ENCODE measurements around the gene TSPAN18. TPM values are rescaled to one million over a fixed set of nuclear protein-coding genes. Genes with fewer than 3 reads are reported as not detected.

Gene TSPAN18
- total and polyA plus RNA-seq, 2 experiments from 2014 or later = 6.0 to 10.6 TPM

DNA sequence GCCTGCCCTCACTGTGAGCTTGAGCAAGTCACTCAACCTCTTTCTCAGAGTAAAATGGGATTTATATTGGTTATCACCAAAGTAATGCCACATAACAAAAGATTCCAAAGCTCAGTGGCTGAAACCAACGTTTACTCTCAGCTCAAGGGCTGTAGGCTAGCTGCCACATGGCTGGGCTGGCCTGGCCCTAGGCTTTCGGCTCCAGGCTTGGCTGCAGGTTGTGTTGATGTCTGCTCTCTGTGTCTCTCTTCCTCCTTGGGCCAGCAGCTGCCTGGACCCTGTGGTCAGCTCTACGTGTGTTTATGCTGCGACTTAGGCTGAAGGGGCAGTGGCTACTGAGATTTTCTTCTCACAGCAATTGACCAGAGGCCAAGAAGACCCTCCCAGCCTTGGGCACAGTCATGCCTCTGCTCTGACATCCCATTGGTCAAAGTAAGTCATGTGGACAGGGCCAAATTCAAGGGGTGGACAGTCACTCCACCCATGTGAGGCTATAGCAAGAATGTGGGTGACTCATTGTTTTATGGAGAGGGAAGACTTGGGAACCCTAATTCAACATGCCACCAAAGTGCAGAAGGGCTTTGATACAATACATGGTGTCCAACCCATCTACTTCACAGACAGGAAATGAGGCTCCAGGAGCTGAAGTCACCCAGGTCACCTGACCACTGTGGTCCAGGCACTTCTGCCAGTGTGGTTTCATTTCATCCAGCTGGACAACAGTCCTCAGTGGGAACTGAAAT lies 90.6 kb downstream of the TSPAN18 start (continued):
- TF ChIP-seq NANOG (IDR thresholded peaks at IDR 0.05; ENCODE audit: borderline replicate concordance) (no peak), STAT1 (IDR thresholded peaks at IDR 0.05; ENCODE audit: unreplicated experiment) (no peak)

DNA sequence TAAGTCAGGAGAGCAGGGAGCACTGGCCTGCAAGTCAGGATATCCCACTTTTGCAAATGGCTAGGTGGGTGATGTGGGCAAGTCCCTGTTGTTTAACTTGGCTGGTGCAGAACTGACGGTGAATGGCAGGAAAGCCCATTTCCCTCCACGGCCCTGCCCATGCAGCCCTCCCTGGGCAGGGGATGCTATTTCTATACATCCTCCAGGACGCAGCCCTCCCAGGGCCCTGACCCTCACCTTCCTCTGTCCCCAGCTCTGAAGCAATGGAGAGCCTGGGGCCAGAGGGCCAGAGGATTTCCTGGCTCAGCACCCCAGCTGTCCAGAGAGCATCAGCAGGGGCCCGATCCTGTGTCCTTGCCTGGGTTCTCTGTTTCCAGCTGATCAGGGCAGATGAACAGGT lies 91.3 kb downstream of the TSPAN18 start:
- no peak overlapping the region for H3K27ac Mint-ChIP-seq
- Histone ChIP-seq H3K4me3 (no peak overlapping the region), H3K79me2 (replicated peaks; ENCODE audit: insufficient read depth) (no peaks in the 10 kb centered on the region; the same call in 1 of the 2 replicates), H3K36me3 (ENCODE audit: insufficient read depth) (no peaks in the 10 kb centered on the region), H3F3A (replicated peaks; ENCODE audit: low read depth) (no peaks in the 10 kb centered on the region), H4K20me1 (replicated peaks; ENCODE audit: insufficient read depth) (no peaks in the 10 kb centered on the region), H3K4me1 (ENCODE audit: insufficient read depth) (no peaks in the 10 kb centered on the region), H3K4me2 (no peak overlapping the region), H3K9me2 (ENCODE audit: insufficient read depth) (no peaks in the 10 kb centered on the region), H2AFZ (no peak overlapping the region), H3K27ac (ENCODE audit: low read depth) (no peak overlapping the region), H3K27me3 (ENCODE audit: insufficient read depth) (no peaks in the 10 kb centered on the region)
- peaks cover 10% of the 10 kb centered on the region for H3K27me3 Mint-ChIP-seq (ENCODE audit: insufficient read depth, low read depth, poor library complexity)
- no peak for ATAC-seq
- no peak overlapping the region for H3K4me3 Mint-ChIP-seq
- peaks cover 21% of the 10 kb centered on the region for H3K9me3 Mint-ChIP-seq
- no peak for DNase-seq (ENCODE audit: low spot score)
- H3K36me3 Mint-ChIP-seq (ENCODE audit: low read depth) = peaks cover 24% of the 10 kb centered on the region
- peaks cover 10% of the 10 kb centered on the region for H3K4me1 Mint-ChIP-seq
- no peak for TF ChIP-seq JUNB (IDR thresholded peaks at IDR 0.05; ENCODE audit: unreplicated experiment)
- no peak for TF ChIP-seq POLR2AphosphoS5 (IDR thresholded peaks at IDR 0.05; ENCODE audit: low read depth)
- no peak for TF ChIP-seq EZH2 (IDR thresholded peaks at IDR 0.05; ENCODE audit: low read depth, unreplicated experiment)
- TF ChIP-seq, protein P1, sequence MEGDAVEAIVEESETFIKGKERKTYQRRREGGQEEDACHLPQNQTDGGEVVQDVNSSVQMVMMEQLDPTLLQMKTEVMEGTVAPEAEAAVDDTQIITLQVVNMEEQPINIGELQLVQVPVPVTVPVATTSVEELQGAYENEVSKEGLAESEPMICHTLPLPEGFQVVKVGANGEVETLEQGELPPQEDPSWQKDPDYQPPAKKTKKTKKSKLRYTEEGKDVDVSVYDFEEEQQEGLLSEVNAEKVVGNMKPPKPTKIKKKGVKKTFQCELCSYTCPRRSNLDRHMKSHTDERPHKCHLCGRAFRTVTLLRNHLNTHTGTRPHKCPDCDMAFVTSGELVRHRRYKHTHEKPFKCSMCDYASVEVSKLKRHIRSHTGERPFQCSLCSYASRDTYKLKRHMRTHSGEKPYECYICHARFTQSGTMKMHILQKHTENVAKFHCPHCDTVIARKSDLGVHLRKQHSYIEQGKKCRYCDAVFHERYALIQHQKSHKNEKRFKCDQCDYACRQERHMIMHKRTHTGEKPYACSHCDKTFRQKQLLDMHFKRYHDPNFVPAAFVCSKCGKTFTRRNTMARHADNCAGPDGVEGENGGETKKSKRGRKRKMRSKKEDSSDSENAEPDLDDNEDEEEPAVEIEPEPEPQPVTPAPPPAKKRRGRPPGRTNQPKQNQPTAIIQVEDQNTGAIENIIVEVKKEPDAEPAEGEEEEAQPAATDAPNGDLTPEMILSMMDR (conservative IDR thresholded peaks at IDR 0.05; ENCODE audit: low read depth in 2 of 2) = no peak
- TF ChIP-seq, protein P2, sequence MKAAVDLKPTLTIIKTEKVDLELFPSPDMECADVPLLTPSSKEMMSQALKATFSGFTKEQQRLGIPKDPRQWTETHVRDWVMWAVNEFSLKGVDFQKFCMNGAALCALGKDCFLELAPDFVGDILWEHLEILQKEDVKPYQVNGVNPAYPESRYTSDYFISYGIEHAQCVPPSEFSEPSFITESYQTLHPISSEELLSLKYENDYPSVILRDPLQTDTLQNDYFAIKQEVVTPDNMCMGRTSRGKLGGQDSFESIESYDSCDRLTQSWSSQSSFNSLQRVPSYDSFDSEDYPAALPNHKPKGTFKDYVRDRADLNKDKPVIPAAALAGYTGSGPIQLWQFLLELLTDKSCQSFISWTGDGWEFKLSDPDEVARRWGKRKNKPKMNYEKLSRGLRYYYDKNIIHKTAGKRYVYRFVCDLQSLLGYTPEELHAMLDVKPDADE (IDR thresholded peaks at IDR 0.05) = no peak
- no peak for TF ChIP-seq ZNF114 (CRISPR knock-in tag; IDR thresholded peaks at IDR 0.05)
- TF ChIP-seq ZNF331 (CRISPR knock-in tag; IDR thresholded peaks at IDR 0.05; ENCODE audit: low read depth) = no peak
- no peak for TF ChIP-seq CREB1 (CRISPR knock-in tag; IDR thresholded peaks at IDR 0.05; ENCODE audit: low read depth)
- no peak for TF ChIP-seq EZH2phosphoT487 (IDR thresholded peaks at IDR 0.05; ENCODE audit: unreplicated experiment)
- no peak for TF ChIP-seq STAT1 (IDR thresholded peaks at IDR 0.05; ENCODE audit: unreplicated experiment)
- no peak for TF ChIP-seq NANOG (IDR thresholded peaks at IDR 0.05; ENCODE audit: borderline replicate concordance)
- TF ChIP-seq, protein P3, sequence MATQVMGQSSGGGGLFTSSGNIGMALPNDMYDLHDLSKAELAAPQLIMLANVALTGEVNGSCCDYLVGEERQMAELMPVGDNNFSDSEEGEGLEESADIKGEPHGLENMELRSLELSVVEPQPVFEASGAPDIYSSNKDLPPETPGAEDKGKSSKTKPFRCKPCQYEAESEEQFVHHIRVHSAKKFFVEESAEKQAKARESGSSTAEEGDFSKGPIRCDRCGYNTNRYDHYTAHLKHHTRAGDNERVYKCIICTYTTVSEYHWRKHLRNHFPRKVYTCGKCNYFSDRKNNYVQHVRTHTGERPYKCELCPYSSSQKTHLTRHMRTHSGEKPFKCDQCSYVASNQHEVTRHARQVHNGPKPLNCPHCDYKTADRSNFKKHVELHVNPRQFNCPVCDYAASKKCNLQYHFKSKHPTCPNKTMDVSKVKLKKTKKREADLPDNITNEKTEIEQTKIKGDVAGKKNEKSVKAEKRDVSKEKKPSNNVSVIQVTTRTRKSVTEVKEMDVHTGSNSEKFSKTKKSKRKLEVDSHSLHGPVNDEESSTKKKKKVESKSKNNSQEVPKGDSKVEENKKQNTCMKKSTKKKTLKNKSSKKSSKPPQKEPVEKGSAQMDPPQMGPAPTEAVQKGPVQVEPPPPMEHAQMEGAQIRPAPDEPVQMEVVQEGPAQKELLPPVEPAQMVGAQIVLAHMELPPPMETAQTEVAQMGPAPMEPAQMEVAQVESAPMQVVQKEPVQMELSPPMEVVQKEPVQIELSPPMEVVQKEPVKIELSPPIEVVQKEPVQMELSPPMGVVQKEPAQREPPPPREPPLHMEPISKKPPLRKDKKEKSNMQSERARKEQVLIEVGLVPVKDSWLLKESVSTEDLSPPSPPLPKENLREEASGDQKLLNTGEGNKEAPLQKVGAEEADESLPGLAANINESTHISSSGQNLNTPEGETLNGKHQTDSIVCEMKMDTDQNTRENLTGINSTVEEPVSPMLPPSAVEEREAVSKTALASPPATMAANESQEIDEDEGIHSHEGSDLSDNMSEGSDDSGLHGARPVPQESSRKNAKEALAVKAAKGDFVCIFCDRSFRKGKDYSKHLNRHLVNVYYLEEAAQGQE (IDR thresholded peaks at IDR 0.05; ENCODE audit: unreplicated experiment) = no peak

All from GM23338 (cell line).